Uterus (tissue), 2 donors: ENCODE data around the gene TRIM24.

Experiments used
- POLR2A ChIP-seq, 2 donors: fragments of 450-650 bp; IDR thresholded peaks; one replicate each; pipeline ENCODE4 v1.6.1; 2016; ENCODE audit warnings: antibody characterized with exemption in 2 of 2, mild to moderate bottlenecking in 1 of 2, moderate library complexity in 1 of 2
- TF ChIP-seq, protein P1 (sequence below), 4 experiments: fragments of 200-600 bp in 2 of 4; fragments of 450-650 bp in 2 of 4; sonication (generic) in 2 of 4; IDR thresholded peaks; one replicate each; pipeline ENCODE4 v1.5.1; 2016 to 2019; ENCODE audit warnings: antibody characterized with exemption in 4 of 4, mild to moderate bottlenecking in 2 of 4, moderate library complexity in 1 of 4

DNA sequence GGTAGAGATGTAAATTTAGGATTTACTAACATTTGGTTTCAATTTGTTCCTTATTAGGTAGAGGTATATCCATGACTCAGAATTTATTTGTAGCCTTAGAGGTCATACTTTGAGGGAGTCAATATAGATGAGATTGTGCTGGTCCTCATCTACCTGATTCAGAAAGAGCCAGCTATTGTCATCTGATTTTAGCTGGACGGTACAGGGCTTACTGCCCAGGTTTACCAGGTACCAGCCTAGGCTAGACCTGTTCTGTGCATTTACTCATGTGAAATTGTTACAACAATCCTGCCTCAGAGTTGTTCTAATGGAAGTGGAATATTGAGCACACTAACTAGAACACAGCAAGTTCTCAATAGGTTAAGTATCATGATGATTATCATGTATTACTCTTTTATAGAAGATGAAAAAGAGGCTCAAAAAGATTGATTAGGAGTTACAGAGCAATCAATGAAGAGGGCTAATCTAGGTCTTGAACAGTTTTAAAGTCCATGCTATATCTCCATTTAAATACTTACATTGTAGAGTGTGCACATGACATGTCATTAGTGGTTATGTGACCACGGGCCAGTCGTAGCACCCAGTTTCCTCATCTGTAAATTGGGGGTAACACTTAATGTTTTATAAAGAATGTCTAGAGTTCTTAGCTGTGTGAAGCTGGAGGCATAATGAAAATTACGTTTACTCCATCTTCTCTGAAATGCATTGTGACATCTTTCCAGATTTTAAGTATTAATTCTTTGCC is 42.1 kb downstream of the TRIM24 start:
- TF ChIP-seq, protein P1, sequence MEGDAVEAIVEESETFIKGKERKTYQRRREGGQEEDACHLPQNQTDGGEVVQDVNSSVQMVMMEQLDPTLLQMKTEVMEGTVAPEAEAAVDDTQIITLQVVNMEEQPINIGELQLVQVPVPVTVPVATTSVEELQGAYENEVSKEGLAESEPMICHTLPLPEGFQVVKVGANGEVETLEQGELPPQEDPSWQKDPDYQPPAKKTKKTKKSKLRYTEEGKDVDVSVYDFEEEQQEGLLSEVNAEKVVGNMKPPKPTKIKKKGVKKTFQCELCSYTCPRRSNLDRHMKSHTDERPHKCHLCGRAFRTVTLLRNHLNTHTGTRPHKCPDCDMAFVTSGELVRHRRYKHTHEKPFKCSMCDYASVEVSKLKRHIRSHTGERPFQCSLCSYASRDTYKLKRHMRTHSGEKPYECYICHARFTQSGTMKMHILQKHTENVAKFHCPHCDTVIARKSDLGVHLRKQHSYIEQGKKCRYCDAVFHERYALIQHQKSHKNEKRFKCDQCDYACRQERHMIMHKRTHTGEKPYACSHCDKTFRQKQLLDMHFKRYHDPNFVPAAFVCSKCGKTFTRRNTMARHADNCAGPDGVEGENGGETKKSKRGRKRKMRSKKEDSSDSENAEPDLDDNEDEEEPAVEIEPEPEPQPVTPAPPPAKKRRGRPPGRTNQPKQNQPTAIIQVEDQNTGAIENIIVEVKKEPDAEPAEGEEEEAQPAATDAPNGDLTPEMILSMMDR (IDR thresholded peaks at IDR 0.05), result no peak
- TF ChIP-seq POLR2A (IDR thresholded peaks at IDR 0.05), result no peak
